Calu3 (cell line): ENCODE results near the gene ASB1. TPM values are rescaled to one million over a fixed set of nuclear protein-coding genes. Genes with fewer than 3 reads are reported as not detected.
A peak's percentile ranks its signal among the peaks of the same experiment; 100 is the strongest.

Experiments
- BruUV-seq: library from RNA; stranded (reverse); fragments of 400-500 nt; replicated peaks from 2 replicates; lab custom pipeline; 2021; lab: Mats Ljungman, UMichigan
- CTCF ChIA-PET: fragments of 300-600 bp; sonication (Branson Sonifier 250); formaldehyde crosslinking; loops from one replicate; lab custom pipeline; 2022; ENCODE audit warnings: antibody characterized with exemption; lab: Charles Lee
- DNase-seq: peaks from one replicate; pipeline ENCODE4 v3.0.0; 2022
- H3K27ac Mint-ChIP-seq: one replicate; pipeline ENCODE4 v1.8.0; 2022; ENCODE audit warnings: mixed read lengths; ENCODE audit not compliant: unreplicated experiment
- H3K27me3 Mint-ChIP-seq: one replicate; pipeline ENCODE4 v1.8.0; 2022; ENCODE audit warnings: mixed read lengths; ENCODE audit not compliant: unreplicated experiment
- H3K36me3 Mint-ChIP-seq: one replicate; pipeline ENCODE4 v1.8.0; 2022; ENCODE audit warnings: mild to moderate bottlenecking, moderate library complexity, mixed read lengths; ENCODE audit not compliant: insufficient read depth, unreplicated experiment
- H3K4me1 Mint-ChIP-seq: one replicate; pipeline ENCODE4 v1.8.0; 2022; ENCODE audit warnings: mild to moderate bottlenecking, low read depth, mixed read lengths; ENCODE audit not compliant: unreplicated experiment
- H3K4me3 Mint-ChIP-seq: one replicate; pipeline ENCODE4 v1.8.0; 2022; ENCODE audit warnings: mild to moderate bottlenecking, low read depth, moderate library complexity, mixed read lengths; ENCODE audit not compliant: unreplicated experiment
- H3K9me3 Mint-ChIP-seq: one replicate; pipeline ENCODE4 v1.8.0; 2022; ENCODE audit warnings: low read depth, mixed read lengths; ENCODE audit not compliant: unreplicated experiment
- CTCF ChIP-seq: fragments of 200-600 bp; IDR thresholded peaks from one replicate; pipeline ENCODE4 v1.8.0; 2022; ENCODE audit warnings: antibody characterized with exemption; ENCODE audit not compliant: unreplicated experiment
- intact Hi-C: fragments of 100-400 bp; cut with micrococcal nuclease; formaldehyde crosslinking; loops from one replicate; pipeline ENCODE4 v1.10.0; 2022; ENCODE audit not compliant: unreplicated experiment
- total RNA-seq: library from RNA; stranded (reverse); gene quantifications from 2 replicates; pipeline ENCODE4 v1.2.3, GENCODE V29; 2022

Gene ASB1
- total RNA-seq, 1 experiment from 2014 or later = 71.6 TPM

GRCh38 chr2:238434846-238435751 is 8.4 kb downstream of the ASB1 start:
- BruUV-seq = no TSS peak
- Mint-ChIP-seq H3K9me3 (no peaks in the 10 kb centered on the region), H3K4me1 (peaks cover 83% of the 10 kb centered on the region), H3K27me3 (no peaks in the 10 kb centered on the region), H3K27ac (peak overlapping the region; percentile 92), H3K4me3 (no peak overlapping the region), H3K36me3 (peaks cover 92% of the 10 kb centered on the region)
- no peak for DNase-seq
- TF ChIP-seq CTCF = no peak
- intact Hi-C loops = loop anchor here (5.0 kb wide), 1 partner anchor 58 kb away; no protein-coding TSS in a partner anchor
- CTCF ChIA-PET = no interaction called here

GRCh38 chr2:238435752-238436096 is 9.0 kb downstream of the ASB1 start:
- Mint-ChIP-seq H3K4me3 (no peak overlapping the region), H3K4me1 (peaks cover 83% of the 10 kb centered on the region), H3K36me3 (peaks cover 92% of the 10 kb centered on the region), H3K9me3 (no peaks in the 10 kb centered on the region), H3K27ac (peak overlapping the region; percentile 9), H3K27me3 (no peaks in the 10 kb centered on the region)
- DNase-seq = no peak
- no TSS peak for BruUV-seq
- intact Hi-C loops = no loop called here
- no peak for TF ChIP-seq CTCF
- CTCF ChIA-PET = no interaction called here

- no peak for TF ChIP-seq CTCF
- CTCF ChIA-PET = interaction anchor here (0.6 to 2.1 kb wide), 8 partner anchors 9 to 149 kb away, joined by 3 to 8 read pairs (median 4); no protein-coding TSS in a partner anchor
- intact Hi-C loops = loop anchor here (1.0 kb wide), 1 partner anchor 13 kb away; the partner anchor contains the start of gene ASB1
- Mint-ChIP-seq H3K36me3 (peaks cover 93% of the 10 kb centered on the region), H3K9me3 (no peaks in the 10 kb centered on the region), H3K27me3 (no peaks in the 10 kb centered on the region), H3K4me3 (peak overlapping the region; percentile 57), H3K27ac (peak overlapping the region; percentile 98), H3K4me1 (peaks cover 86% of the 10 kb centered on the region)
- peak; percentile 84 for DNase-seq
- BruUV-seq = TSS peak; percentile 99
These were observed 12.4 kb downstream of the ASB1 start for GRCh38 chr2:238438856-238439849.

- H3K4me1 Mint-ChIP-seq = peaks cover 84% of the 10 kb centered on the region
- DNase-seq = no peak
- CTCF ChIA-PET = interaction anchor here (0.6 to 2.1 kb wide), 6 partner anchors 12 to 149 kb away, joined by 3 to 8 read pairs (median 4); no protein-coding TSS in a partner anchor
- peak overlapping the region; percentile 98 for H3K27ac Mint-ChIP-seq
- no peak for TF ChIP-seq CTCF
- peaks cover 93% of the 10 kb centered on the region for H3K36me3 Mint-ChIP-seq
- no peaks in the 10 kb centered on the region for H3K9me3 Mint-ChIP-seq
- peak overlapping the region; percentile 57 for H3K4me3 Mint-ChIP-seq
- intact Hi-C loops = loop anchor here (1.0 kb wide), 1 partner anchor 14 kb away; the partner anchor contains the start of gene ASB1
- no peaks in the 10 kb centered on the region for H3K27me3 Mint-ChIP-seq
- BruUV-seq = TSS peak; percentile 85
These were observed 13.2 kb downstream of the ASB1 start for GRCh38 chr2:238439917-238440316.
